K562 (cell line): ENCODE measurements around the gene NR1H2. TPM values are rescaled to one million over a fixed set of nuclear protein-coding genes. Genes with fewer than 3 reads are reported as not detected.

Experiments
- BMI1 ChIP-seq: fragments of 150-350 bp; IDR thresholded peaks from 2 replicates; pipeline ENCODE4 v1.6.1; 2014; ENCODE audit warnings: low read length
- CREB5 ChIP-seq: fragments of 250-450 bp; sonication (Bioruptor Pico); IDR thresholded peaks from 2 replicates; pipeline ENCODE4 v1.5.0; 2020; ENCODE audit warnings: mild to moderate bottlenecking
- EP300 ChIP-seq: IDR thresholded peaks from 2 replicates; pipeline ENCODE4 v1.6.1; 2012; ENCODE audit warnings: low read length, improper control_type of control experiment
- HDAC6 ChIP-seq: IDR thresholded peaks from 2 replicates; pipeline ENCODE4 v1.6.1; 2012; ENCODE audit warnings: low read depth, mild to moderate bottlenecking, control low read depth, inconsistent platforms, low read length, moderate library complexity
- HMG20B ChIP-seq: fragments of 250-450 bp; sonication (Bioruptor Pico); IDR thresholded peaks from 2 replicates; pipeline ENCODE4 v1.5.0; 2021; ENCODE audit warnings: mild to moderate bottlenecking
- MECOM ChIP-seq: fragments of 250-450 bp; sonication (Bioruptor Pico); IDR thresholded peaks from 2 replicates; pipeline ENCODE4 v1.8.0; 2022; ENCODE audit warnings: inconsistent platforms
- PREB ChIP-seq: sonication (generic); formaldehyde crosslinking; IDR thresholded peaks from 2 replicates; pipeline ENCODE4 v1.8.1; 2023; ENCODE audit warnings: mild to moderate bottlenecking, missing genetic modification reagents
- RBM39 ChIP-seq: fragments of 200-400 bp; formaldehyde crosslinking; optimal IDR thresholded peaks from 2 replicates; pipeline ENCODE3; 2018; ENCODE audit warnings: low read depth, low read length
- U2AF2 ChIP-seq: fragments of 200-400 bp; formaldehyde crosslinking; optimal IDR thresholded peaks from 2 replicates; pipeline ENCODE3; 2017; ENCODE audit warnings: low read depth, mild to moderate bottlenecking, low read length
- ZBTB26 ChIP-seq: fragments of 450-650 bp; formaldehyde crosslinking; IDR thresholded peaks from 2 replicates; pipeline ENCODE4 v1.4.0; 2022; ENCODE audit warnings: missing genetic modification characterization
- ZBTB40 ChIP-seq, 2 experiments: fragments of 450-650 bp in 1 of 2; sonication (generic) in 1 of 2; formaldehyde crosslinking in 1 of 2; IDR thresholded peaks; 2 replicates each; pipeline versions ENCODE4 v1.7.1 to v1.9.0; 2016 to 2022; ENCODE audit warnings: inconsistent platforms in 1 of 2, mild to moderate bottlenecking in 1 of 2, missing genetic modification reagents in 1 of 2
- ZNF239 ChIP-seq: fragments of 250-450 bp; sonication (Bioruptor Pico); IDR thresholded peaks from 2 replicates; pipeline ENCODE4 v1.4.0; 2020; ENCODE audit warnings: mild to moderate bottlenecking
- ZNF316 ChIP-seq: fragments of 450-650 bp; IDR thresholded peaks from 2 replicates; pipeline ENCODE4 v1.6.1; 2016
- ZNF561 ChIP-seq: fragments of 450-650 bp; formaldehyde crosslinking; conservative IDR thresholded peaks from 2 replicates; pipeline ENCODE4 v1.4.0; 2020; ENCODE audit warnings: mild to moderate bottlenecking, moderate library complexity
- polyA plus RNA-seq, 8 experiments: library from polyadenylated mRNA; depleted of rRNA in 4 of 8; stranded (reverse) in 5 of 8; unstranded in 3 of 8; fragments of >200 nt; fragmentation: Nextera tagmentation in 2 of 8; fragmentation: Illumina TruSeq in 1 of 8; extraction: Ambion mirVana in 2 of 8; extraction: Trizol in 1 of 8; gene quantifications; 2 replicates each; pipeline versions ENCODE4 v1.2.1 to v1.2.3, GENCODE V29; 2011 to 2014; ENCODE audit warnings: inconsistent platforms in 1 of 8, missing spikeins in 1 of 8
- total RNA-seq, 7 experiments: library from RNA; depleted of rRNA in 6 of 7; stranded (reverse); fragments of >200 nt in 6 of 7; fragmentation: Illumina TruSeq in 2 of 7; extraction: Trizol in 2 of 7; gene quantifications; 2 replicates each; pipeline versions ENCODE4 v1.2.1 to v1.2.3, GENCODE V29; 2011 to 2021; ENCODE audit warnings: low replicate concordance in 1 of 7

The NR1H2 gene
- total and polyA plus RNA-seq, 9 of the 15 experiments (the other 6 are each of a cell fraction or from before 2014, with no cell fraction given): 0.11 to 73.8 (median 24.0) TPM

- TF ChIP-seq ZBTB26 (CRISPR knock-in tag) (no peak), ZNF561 (no peak), BMI1 (no peak), HMG20B (CRISPR knock-in tag) (no peak), ZNF239 (CRISPR knock-in tag) (no peak), HDAC6 (no peak), ZBTB40 (IDR thresholded peaks at IDR 0.05) (no peak), ZBTB40 (CRISPR knock-in tag; IDR thresholded peaks at IDR 0.05) (no peak), MECOM (CRISPR knock-in tag) (no peak), EP300 (no peak), PREB (CRISPR knock-in tag) (no peak), ZNF316 (no peak), RBM39 (no peak), U2AF2 (no peak), CREB5 (CRISPR knock-in tag) (no peak)
Measured at GRCh38 chr19:50414864-50415660, 38.8 kb downstream of the NR1H2 start (continued).
